Vagina (tissue), 2 donors: ENCODE measurements around the gene WNT4.

ENCODE experiments used
- CTCF ChIP-seq, 3 experiments: fragments of 450-650 bp in 2 of 3; fragments of 200-600 bp in 1 of 3; sonication (generic) in 1 of 3; IDR thresholded peaks; one replicate each; pipeline ENCODE4 v1.5.1; 2017 to 2019; ENCODE audit warnings: antibody characterized with exemption in 3 of 3, mild to moderate bottlenecking in 2 of 3, moderate library complexity in 2 of 3
- POLR2A ChIP-seq, 2 donors: fragments of 450-650 bp; IDR thresholded peaks; one replicate each; pipeline ENCODE4 v1.6.1; 2017; ENCODE audit warnings: antibody characterized with exemption in 2 of 2, mild to moderate bottlenecking in 2 of 2, moderate library complexity in 2 of 2
- POLR2AphosphoS5 ChIP-seq, 2 donors: sonication (generic); formaldehyde crosslinking; IDR thresholded peaks; one replicate each; pipeline ENCODE4 v1.9.0; 2017; ENCODE audit warnings: antibody characterized with exemption in 2 of 2, mild to moderate bottlenecking in 2 of 2, low read depth in 1 of 2; ENCODE audit not compliant: insufficient read depth in 1 of 2

GRCh38 chr1:22077728-22078127 is 65.2 kb downstream of the WNT4 start:
- TF ChIP-seq CTCF (IDR thresholded peaks at IDR 0.05) = no peak
- no peak for TF ChIP-seq POLR2AphosphoS5 (IDR thresholded peaks at IDR 0.05; ENCODE audit: insufficient read depth in 1 of 2, low read depth in 1 of 2)
- no peak for TF ChIP-seq POLR2A (IDR thresholded peaks at IDR 0.05)
